Lung (tissue), 12 donors: ENCODE results near the gene POLR2L. TPM values are rescaled to one million over a fixed set of nuclear protein-coding genes. Genes with fewer than 3 reads are reported as not detected.

Experiments used
- ATAC-seq: fragments of 200-7000 bp; cut with Tn5 transposase; one replicate; pipeline ENCODE4 v1.9.1; 2020; ENCODE audit warnings: moderate number of reproducible peaks; ENCODE audit not compliant: insufficient read depth, low FRiP score
- DNase-seq, 3 donors: peaks; one replicate each; pipeline ENCODE4 v3.0.0-alpha.2; 2013 to 2017
- H3K27ac ChIP-seq, 2 donors: one replicate each; pipeline ENCODE4 v1.5.1; 2013; ENCODE audit warnings: mild to moderate bottlenecking in 2 of 2, moderate library complexity in 2 of 2, control low read depth in 1 of 2, inconsistent platforms in 1 of 2, low read depth in 1 of 2, low read length in 1 of 2
- H3K27me3 ChIP-seq, 3 donors: one replicate each; pipeline ENCODE4 v1.5.1; 2013; ENCODE audit warnings: low read length in 2 of 3; ENCODE audit not compliant: control insufficient read depth in 3 of 3, insufficient read depth in 3 of 3
- H3K36me3 ChIP-seq, 4 donors: one replicate each; pipeline ENCODE4 v1.5.1; 2013; ENCODE audit warnings: low read length in 4 of 4, mild to moderate bottlenecking in 1 of 4, moderate library complexity in 1 of 4; ENCODE audit not compliant: control insufficient read depth in 4 of 4, insufficient read depth in 4 of 4
- H3K4me1 ChIP-seq, 5 donors: one replicate each; pipeline ENCODE4 v1.5.1; 2013; ENCODE audit warnings: low read length in 5 of 5, mild to moderate bottlenecking in 2 of 5, moderate library complexity in 1 of 5; ENCODE audit not compliant: control insufficient read depth in 5 of 5, insufficient read depth in 5 of 5
- H3K4me3 ChIP-seq: one replicate; pipeline ENCODE4 v1.5.1; 2013; ENCODE audit warnings: mild to moderate bottlenecking, control low read depth, moderate library complexity
- H3K9ac ChIP-seq, 2 donors: one replicate each; pipeline ENCODE4 v1.5.1; 2013; ENCODE audit warnings: low read length in 2 of 2, control low read depth in 1 of 2; ENCODE audit not compliant: insufficient read depth in 1 of 2
- H3K9me3 ChIP-seq, 4 donors: one replicate each; pipeline ENCODE4 v1.5.1; 2013; ENCODE audit warnings: low read length in 3 of 4, mild to moderate bottlenecking in 1 of 4, moderate library complexity in 1 of 4; ENCODE audit not compliant: control insufficient read depth in 4 of 4, insufficient read depth in 3 of 4
- CTCF ChIP-seq: IDR thresholded peaks from 2 replicates; pipeline ENCODE4 v1.5.1; 2012; ENCODE audit warnings: mild to moderate bottlenecking; ENCODE audit errors: control extremely low read depth, extremely low read depth
- WGBS, 2 donors: extraction: QIAGEN DNeasy Blood & Tissue Kit; methylation state at CpG; one replicate each; pipeline ENCODE4 v1.1.7; 2013; 5-methylcytosine and 5-hydroxymethylcytosine counted together
- polyA plus RNA-seq, 2 donors: library from polyadenylated mRNA; stranded (reverse); fragments of 200-250 nt; gene quantifications; one replicate each; pipeline ENCODE4 v1.2.1, GENCODE V29; 2013
- total RNA-seq, 2 donors: library from RNA; depleted of rRNA in 1 of 2; stranded (reverse); fragments of >200 nt in 1 of 2; gene quantifications; one replicate each; pipeline ENCODE4 v1.2.1, GENCODE V29; 2014 to 2021
- donor health status: control.
- donor health status: control.
- donor health status: Bipolar disorder and iron deficiency.
- donor health status: healthy.
- donor health status: DM: yes; HTN: yes; CAD: no.

POLR2L gene
- total and polyA plus RNA-seq, 4 donors: 144 to 183 (median 167) TPM

GRCh38 chr11:823441-824291 is 18.7 kb downstream of the POLR2L start:
- H3K27me3 ChIP-seq: peaks cover 0 to 7% (median 4%) of the 10 kb centered on the region in 3 donors
- H3K9ac ChIP-seq: no peak overlapping the region
- ATAC-seq (no peak), DNase-seq (no peak)
- no peak for TF ChIP-seq CTCF
- peaks cover 0 to 3% (median 0%) of the 10 kb centered on the region in 4 donors for H3K9me3 ChIP-seq
- H3K36me3 ChIP-seq: peaks cover 0 to 33% (median 2%) of the 10 kb centered on the region in 4 donors
- H3K4me1 ChIP-seq: peaks cover 4 to 46% (median 18%) of the 10 kb centered on the region in 5 donors
- no peak overlapping the region for H3K4me3 ChIP-seq
- no peak overlapping the region for H3K27ac ChIP-seq
- 92 to 93% methylated on average over 49 to 53 of the region's 53 CpGs for WGBS, 2 donors

GRCh38 chr11:821512-822371 is 20.6 kb downstream of the POLR2L start:
- peaks cover 0 to 3% (median 0%) of the 10 kb centered on the region in 4 donors for H3K9me3 ChIP-seq
- peaks cover 0 to 7% (median 0%) of the 10 kb centered on the region in 3 donors for H3K27me3 ChIP-seq
- peak overlapping the region; percentile 51 to 94 for H3K27ac ChIP-seq
- H3K4me3 ChIP-seq: no peak overlapping the region
- peaks cover 4 to 31% (median 15%) of the 10 kb centered on the region in 5 donors for H3K4me1 ChIP-seq
- WGBS, 2 donors: 32 to 60% methylated on average over 22 of the region's 22 CpGs
- DNase-seq (no peak), ATAC-seq (no peak)
- H3K36me3 ChIP-seq: peaks cover 0 to 33% (median 2%) of the 10 kb centered on the region in 4 donors
- TF ChIP-seq CTCF: no peak
- H3K9ac ChIP-seq: no peak overlapping the region

- Histone ChIP-seq H3K27ac (peak overlapping the region; percentile 94 to 95), H3K9me3 (peaks cover 0 to 3% (median 0%) of the 10 kb centered on the region in 4 donors), H3K27me3 (peaks cover 0 to 3% (median 0%) of the 10 kb centered on the region in 3 donors), H3K4me3 (no peak overlapping the region), H3K9ac (peak overlapping the region in 1 of 2 donors; percentile 37), H3K36me3 (peaks cover 0 to 36% (median 2%) of the 10 kb centered on the region in 4 donors), H3K4me1 (peaks cover 4 to 25% (median 13%) of the 10 kb centered on the region in 5 donors)
- DNase-seq: no peak
- TF ChIP-seq CTCF: no peak
- ATAC-seq: peak; percentile 36
- WGBS, 2 donors: 47 to 49% methylated on average over 10 to 11 of the region's 11 CpGs
Measured at GRCh38 chr11:820655-821511, 21.4 kb downstream of the POLR2L start.
